Liver (tissue), 9 donors: ENCODE data around the gene EFNA3. TPM values are rescaled to one million over a fixed set of nuclear protein-coding genes. Genes with fewer than 3 reads are reported as not detected.

ENCODE experiments used
- DNase-seq: peaks from one replicate; pipeline ENCODE4 v3.0.0-alpha.2; 2017; ENCODE audit warnings: low spot score
- H3K27ac ChIP-seq, 2 donors: one replicate each; pipeline ENCODE4 v1.7.0; 2013; ENCODE audit warnings: inconsistent platforms in 2 of 2, low read length in 2 of 2, control low read depth in 1 of 2, low read depth in 1 of 2, mild to moderate bottlenecking in 1 of 2
- H3K27me3 ChIP-seq, 4 donors: one replicate each; pipeline versions ENCODE4 v1.6.1 to v1.7.0; 2013; ENCODE audit warnings: low read length in 3 of 4, inconsistent platforms in 1 of 4, mild to moderate bottlenecking in 1 of 4, moderate library complexity in 1 of 4; ENCODE audit not compliant: control insufficient read depth in 4 of 4, insufficient read depth in 4 of 4
- H3K36me3 ChIP-seq, 4 donors: one replicate each; pipeline versions ENCODE4 v1.6.1 to v1.7.0; 2013; ENCODE audit warnings: low read length in 3 of 4, mild to moderate bottlenecking in 3 of 4, low read depth in 1 of 4, moderate library complexity in 1 of 4; ENCODE audit not compliant: control insufficient read depth in 4 of 4, insufficient read depth in 3 of 4
- H3K4me1 ChIP-seq, 4 donors: one replicate each; pipeline versions ENCODE4 v1.6.1 to v1.7.0; 2013; ENCODE audit warnings: low read length in 3 of 4, mild to moderate bottlenecking in 3 of 4, moderate library complexity in 1 of 4; ENCODE audit not compliant: control insufficient read depth in 4 of 4, insufficient read depth in 4 of 4
- H3K4me3 ChIP-seq, 3 donors: one replicate each; pipeline versions ENCODE4 v1.6.1 to v1.7.0; 2013; ENCODE audit warnings: low read length in 3 of 3, control low read depth in 1 of 3, low read depth in 1 of 3, mild to moderate bottlenecking in 1 of 3
- H3K9ac ChIP-seq, 2 donors: one replicate each; pipeline ENCODE4 v1.7.0; 2013; ENCODE audit warnings: low read length in 2 of 2, mild to moderate bottlenecking in 2 of 2, moderate library complexity in 2 of 2, control low read depth in 1 of 2, low read depth in 1 of 2
- H3K9me3 ChIP-seq, 4 donors: one replicate each; pipeline versions ENCODE4 v1.6.1 to v1.7.0; 2013; ENCODE audit warnings: low read length in 3 of 4; ENCODE audit not compliant: control insufficient read depth in 4 of 4
- ATF3 ChIP-seq: IDR thresholded peaks from 2 replicates; pipeline ENCODE4 v1.6.1; 2016; ENCODE audit warnings: antibody characterized with exemption
- EGR1 ChIP-seq, 2 donors: IDR thresholded peaks; 2 replicates each; pipeline ENCODE4 v1.6.1; 2016 to 2018; ENCODE audit warnings: antibody characterized with exemption in 2 of 2, low read depth in 2 of 2
- FOXA1 ChIP-seq: IDR thresholded peaks from 2 replicates; pipeline ENCODE4 v1.6.1; 2016; ENCODE audit warnings: antibody characterized with exemption
- FOXA2 ChIP-seq: IDR thresholded peaks from 2 replicates; pipeline ENCODE4 v1.6.1; 2016; ENCODE audit warnings: antibody characterized with exemption
- GABPA ChIP-seq, 2 donors: IDR thresholded peaks in 1 of 2; conservative IDR thresholded peaks in 1 of 2; 2 replicates each; pipeline ENCODE4 v1.6.1; 2016; ENCODE audit warnings: antibody characterized with exemption in 2 of 2, mild to moderate bottlenecking in 1 of 2, moderate library complexity in 1 of 2
- HNF4A ChIP-seq, 2 donors: conservative IDR thresholded peaks; 2 replicates each; pipeline ENCODE4 v1.6.1; 2016; ENCODE audit warnings: antibody characterized with exemption in 2 of 2, mild to moderate bottlenecking in 2 of 2
- HNF4G ChIP-seq: IDR thresholded peaks from 2 replicates; pipeline ENCODE4 v1.6.1; 2016; ENCODE audit warnings: antibody characterized with exemption
- JUND ChIP-seq, 2 donors: IDR thresholded peaks; 2 replicates each; pipeline ENCODE4 v1.6.1; 2016; ENCODE audit warnings: antibody characterized with exemption in 2 of 2
- MAX ChIP-seq: IDR thresholded peaks from 2 replicates; pipeline ENCODE4 v1.6.1; 2016; ENCODE audit warnings: antibody characterized with exemption
- NR2F2 ChIP-seq: IDR thresholded peaks from 2 replicates; pipeline ENCODE4 v1.6.1; 2016; ENCODE audit warnings: antibody characterized with exemption
- RAD21 ChIP-seq, 2 donors: IDR thresholded peaks; 2 replicates each; pipeline ENCODE4 v1.6.1; 2016; ENCODE audit warnings: antibody characterized with exemption in 2 of 2, mild to moderate bottlenecking in 2 of 2
- RXRA ChIP-seq, 2 donors: IDR thresholded peaks; 2 replicates each; pipeline ENCODE4 v1.6.1; 2017 to 2018; ENCODE audit warnings: antibody characterized with exemption in 2 of 2, mild to moderate bottlenecking in 1 of 2
- SP1 ChIP-seq: IDR thresholded peaks from 2 replicates; pipeline ENCODE4 v1.6.1; 2018; ENCODE audit warnings: antibody characterized with exemption, mild to moderate bottlenecking
- TAF1 ChIP-seq: conservative IDR thresholded peaks from 2 replicates; pipeline ENCODE4 v1.6.1; 2016; ENCODE audit warnings: antibody characterized with exemption, mild to moderate bottlenecking
- YY1 ChIP-seq: IDR thresholded peaks from 2 replicates; pipeline ENCODE4 v1.6.1; 2016; ENCODE audit warnings: antibody characterized with exemption, mild to moderate bottlenecking
- ZBTB33 ChIP-seq: IDR thresholded peaks from 2 replicates; pipeline ENCODE4 v1.6.1; 2016; ENCODE audit warnings: antibody characterized with exemption
- WGBS: extraction: QIAGEN DNeasy Blood & Tissue Kit; methylation state at CpG from one replicate; pipeline ENCODE4 v1.1.7; 2013; 5-methylcytosine and 5-hydroxymethylcytosine counted together
- polyA plus RNA-seq, 2 donors: library from polyadenylated mRNA; stranded (reverse) in 1 of 2; unstranded in 1 of 2; fragments of 200-250 nt in 1 of 2; fragments of >200 nt in 1 of 2; fragmentation: Nextera tagmentation in 1 of 2; extraction: Ambion mirVana in 1 of 2; gene quantifications; one replicate each; pipeline versions ENCODE4 v1.2.1 to v1.2.3, GENCODE V29; 2013 to 2015
- total RNA-seq, 2 donors: library from RNA; depleted of rRNA; stranded (reverse); fragments of >200 nt; gene quantifications; one replicate each; pipeline ENCODE4 v1.2.3, GENCODE V29; 2014
- TF ChIP-seq, protein P1 (sequence below): fragments of 150-350 bp; IDR thresholded peaks from 2 replicates; pipeline ENCODE4 v1.5.1; 2017; ENCODE audit warnings: improper control_type of control experiment, low read depth, low read length; ENCODE audit not compliant: missing input control
- TF ChIP-seq, protein P2 (sequence below): IDR thresholded peaks from 2 replicates; pipeline ENCODE4 v1.6.1; 2016; ENCODE audit warnings: antibody characterized with exemption, mild to moderate bottlenecking
- donor health status: healthy.
- donor health status: healthy.
- donor health status: healthy.
- donor health status: healthy.
- donor health status: healthy.

The EFNA3 gene
- total and polyA plus RNA-seq, 4 donors, result 0.47 to 3.7 (median 1.1) TPM

DNA sequence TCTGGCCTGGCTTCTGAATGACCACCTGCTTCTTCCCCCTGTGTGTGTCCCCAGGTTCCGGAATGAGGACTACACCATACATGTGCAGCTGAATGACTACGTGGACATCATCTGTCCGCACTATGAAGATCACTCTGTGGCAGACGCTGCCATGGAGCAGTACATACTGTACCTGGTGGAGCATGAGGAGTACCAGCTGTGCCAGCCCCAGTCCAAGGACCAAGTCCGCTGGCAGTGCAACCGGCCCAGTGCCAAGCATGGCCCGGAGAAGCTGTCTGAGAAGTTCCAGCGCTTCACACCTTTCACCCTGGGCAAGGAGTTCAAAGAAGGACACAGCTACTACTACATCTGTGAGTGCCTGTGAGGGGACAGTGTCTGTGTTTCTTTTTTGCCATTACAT is 52.6 kb downstream of the EFNA3 start:
- DNase-seq, result no peak
- Histone ChIP-seq H3K27me3 (no peaks in the 10 kb centered on the region), H3K27ac (peak overlapping the region; percentile 99 to 100), H3K36me3 (peaks cover 8 to 26% (median 19%) of the 10 kb centered on the region in 4 donors), H3K4me3 (peak overlapping the region; percentile 62 to 99 (median 93)), H3K4me1 (peaks cover 0 to 45% (median 33%) of the 10 kb centered on the region in 4 donors), H3K9ac (peak overlapping the region; percentile 99 to 100), H3K9me3 (no peaks in the 10 kb centered on the region)
- WGBS, result 27% methylated on average over 8 of the region's 8 CpGs
- TF ChIP-seq, protein P1, sequence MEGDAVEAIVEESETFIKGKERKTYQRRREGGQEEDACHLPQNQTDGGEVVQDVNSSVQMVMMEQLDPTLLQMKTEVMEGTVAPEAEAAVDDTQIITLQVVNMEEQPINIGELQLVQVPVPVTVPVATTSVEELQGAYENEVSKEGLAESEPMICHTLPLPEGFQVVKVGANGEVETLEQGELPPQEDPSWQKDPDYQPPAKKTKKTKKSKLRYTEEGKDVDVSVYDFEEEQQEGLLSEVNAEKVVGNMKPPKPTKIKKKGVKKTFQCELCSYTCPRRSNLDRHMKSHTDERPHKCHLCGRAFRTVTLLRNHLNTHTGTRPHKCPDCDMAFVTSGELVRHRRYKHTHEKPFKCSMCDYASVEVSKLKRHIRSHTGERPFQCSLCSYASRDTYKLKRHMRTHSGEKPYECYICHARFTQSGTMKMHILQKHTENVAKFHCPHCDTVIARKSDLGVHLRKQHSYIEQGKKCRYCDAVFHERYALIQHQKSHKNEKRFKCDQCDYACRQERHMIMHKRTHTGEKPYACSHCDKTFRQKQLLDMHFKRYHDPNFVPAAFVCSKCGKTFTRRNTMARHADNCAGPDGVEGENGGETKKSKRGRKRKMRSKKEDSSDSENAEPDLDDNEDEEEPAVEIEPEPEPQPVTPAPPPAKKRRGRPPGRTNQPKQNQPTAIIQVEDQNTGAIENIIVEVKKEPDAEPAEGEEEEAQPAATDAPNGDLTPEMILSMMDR, result no peak
- TF ChIP-seq SP1 (peak; percentile 78), ATF3 (no peak), ZBTB33 (no peak), HNF4G (no peak), YY1 (peak; percentile 60), RAD21 (IDR thresholded peaks at IDR 0.05) (no peak), MAX (peak; percentile 32), JUND (IDR thresholded peaks at IDR 0.05) (no peak), FOXA1 (no peak), TAF1 (peak; percentile 63), RXRA (IDR thresholded peaks at IDR 0.05) (peak; percentile 48 to 65), NR2F2 (no peak), FOXA2 (no peak), HNF4A (conservative IDR thresholded peaks at IDR 0.05) (peak; percentile 66 to 76), GABPA (IDR thresholded peaks at IDR 0.05 in 1 of 2, conservative IDR thresholded peaks at IDR 0.05 in 1 of 2) (no peak), EGR1 (IDR thresholded peaks at IDR 0.05; ENCODE audit: low read depth in 2 of 2) (no peak)
- TF ChIP-seq, protein P2, sequence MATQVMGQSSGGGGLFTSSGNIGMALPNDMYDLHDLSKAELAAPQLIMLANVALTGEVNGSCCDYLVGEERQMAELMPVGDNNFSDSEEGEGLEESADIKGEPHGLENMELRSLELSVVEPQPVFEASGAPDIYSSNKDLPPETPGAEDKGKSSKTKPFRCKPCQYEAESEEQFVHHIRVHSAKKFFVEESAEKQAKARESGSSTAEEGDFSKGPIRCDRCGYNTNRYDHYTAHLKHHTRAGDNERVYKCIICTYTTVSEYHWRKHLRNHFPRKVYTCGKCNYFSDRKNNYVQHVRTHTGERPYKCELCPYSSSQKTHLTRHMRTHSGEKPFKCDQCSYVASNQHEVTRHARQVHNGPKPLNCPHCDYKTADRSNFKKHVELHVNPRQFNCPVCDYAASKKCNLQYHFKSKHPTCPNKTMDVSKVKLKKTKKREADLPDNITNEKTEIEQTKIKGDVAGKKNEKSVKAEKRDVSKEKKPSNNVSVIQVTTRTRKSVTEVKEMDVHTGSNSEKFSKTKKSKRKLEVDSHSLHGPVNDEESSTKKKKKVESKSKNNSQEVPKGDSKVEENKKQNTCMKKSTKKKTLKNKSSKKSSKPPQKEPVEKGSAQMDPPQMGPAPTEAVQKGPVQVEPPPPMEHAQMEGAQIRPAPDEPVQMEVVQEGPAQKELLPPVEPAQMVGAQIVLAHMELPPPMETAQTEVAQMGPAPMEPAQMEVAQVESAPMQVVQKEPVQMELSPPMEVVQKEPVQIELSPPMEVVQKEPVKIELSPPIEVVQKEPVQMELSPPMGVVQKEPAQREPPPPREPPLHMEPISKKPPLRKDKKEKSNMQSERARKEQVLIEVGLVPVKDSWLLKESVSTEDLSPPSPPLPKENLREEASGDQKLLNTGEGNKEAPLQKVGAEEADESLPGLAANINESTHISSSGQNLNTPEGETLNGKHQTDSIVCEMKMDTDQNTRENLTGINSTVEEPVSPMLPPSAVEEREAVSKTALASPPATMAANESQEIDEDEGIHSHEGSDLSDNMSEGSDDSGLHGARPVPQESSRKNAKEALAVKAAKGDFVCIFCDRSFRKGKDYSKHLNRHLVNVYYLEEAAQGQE, result peak; percentile 15
